ENCODE results near the gene CBFA2T2. TPM values are rescaled to one million over a fixed set of nuclear protein-coding genes. Genes with fewer than 3 reads are reported as not detected.
"Not testable (repeated sequence)": the region's sequence is repeated elsewhere in the genome, so short reads cannot be mapped to it uniquely, and the experiment has no call there.

CBFA2T2 gene
- total RNA-seq, 1 experiment from 2014 or later, result 16.3 TPM

DNA sequence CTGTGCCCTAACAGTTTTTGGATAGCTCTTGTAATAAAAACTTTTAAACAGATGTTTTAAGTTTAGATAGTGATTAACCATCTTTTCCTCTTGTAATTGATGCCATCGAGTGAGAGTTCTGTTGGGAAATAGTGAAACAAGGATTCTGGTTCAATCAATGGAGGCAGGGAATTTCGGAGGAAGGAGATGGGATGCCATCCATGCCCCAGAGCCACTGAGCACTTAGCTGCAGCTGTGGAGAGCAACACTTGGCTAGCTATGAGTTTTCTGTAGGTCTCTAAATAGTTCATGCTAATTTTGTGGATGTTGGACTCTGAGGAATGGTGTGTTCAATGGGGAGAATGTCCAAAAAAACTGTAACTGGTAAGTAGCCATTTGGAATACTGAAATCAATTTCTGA, 16.7 kb downstream of the CBFA2T2 start:
- Histone ChIP-seq H3K27ac (ENCODE audit: low read length) (no peak overlapping the region), H3K27me3 (ENCODE audit: control insufficient read depth, insufficient read depth, low read length) (no peaks in the 10 kb centered on the region), H3K9me3 (ENCODE audit: control insufficient read depth, insufficient read depth, low read depth, low read length) (no peaks in the 10 kb centered on the region), H3K4me3 (ENCODE audit: low read depth in 2 of 2, low read length in 2 of 2) (no peak overlapping the region), H3K4me1 (ENCODE audit: control insufficient read depth, insufficient read depth, low read length) (no peaks in the 10 kb centered on the region), H3K36me3 (ENCODE audit: control insufficient read depth, insufficient read depth, low read length) (no peaks in the 10 kb centered on the region)
- in situ Hi-C loops (cut with HindIII; ENCODE audit: low pct_unique_long_range_greater_than_20kb, low sequenced_read_pairs) (no loop called here), intact Hi-C loops (cut with micrococcal nuclease; ENCODE audit: unreplicated experiment) (no loop called here)
- TSS peak; percentile 21 for BruUV-seq (replicated peaks)
- ChIA-PET POLR2A (no interaction called here), CTCF (no interaction called here)
- TF ChIP-seq SIN3A (IDR thresholded peaks at IDR 0.05; ENCODE audit: borderline replicate concordance, insufficient read depth, low read depth, low read length), result no peak
- TF ChIP-seq TCF7L2 (IDR thresholded peaks at IDR 0.05; ENCODE audit: low read depth, low read length), result no peak
- TF ChIP-seq, protein P1, sequence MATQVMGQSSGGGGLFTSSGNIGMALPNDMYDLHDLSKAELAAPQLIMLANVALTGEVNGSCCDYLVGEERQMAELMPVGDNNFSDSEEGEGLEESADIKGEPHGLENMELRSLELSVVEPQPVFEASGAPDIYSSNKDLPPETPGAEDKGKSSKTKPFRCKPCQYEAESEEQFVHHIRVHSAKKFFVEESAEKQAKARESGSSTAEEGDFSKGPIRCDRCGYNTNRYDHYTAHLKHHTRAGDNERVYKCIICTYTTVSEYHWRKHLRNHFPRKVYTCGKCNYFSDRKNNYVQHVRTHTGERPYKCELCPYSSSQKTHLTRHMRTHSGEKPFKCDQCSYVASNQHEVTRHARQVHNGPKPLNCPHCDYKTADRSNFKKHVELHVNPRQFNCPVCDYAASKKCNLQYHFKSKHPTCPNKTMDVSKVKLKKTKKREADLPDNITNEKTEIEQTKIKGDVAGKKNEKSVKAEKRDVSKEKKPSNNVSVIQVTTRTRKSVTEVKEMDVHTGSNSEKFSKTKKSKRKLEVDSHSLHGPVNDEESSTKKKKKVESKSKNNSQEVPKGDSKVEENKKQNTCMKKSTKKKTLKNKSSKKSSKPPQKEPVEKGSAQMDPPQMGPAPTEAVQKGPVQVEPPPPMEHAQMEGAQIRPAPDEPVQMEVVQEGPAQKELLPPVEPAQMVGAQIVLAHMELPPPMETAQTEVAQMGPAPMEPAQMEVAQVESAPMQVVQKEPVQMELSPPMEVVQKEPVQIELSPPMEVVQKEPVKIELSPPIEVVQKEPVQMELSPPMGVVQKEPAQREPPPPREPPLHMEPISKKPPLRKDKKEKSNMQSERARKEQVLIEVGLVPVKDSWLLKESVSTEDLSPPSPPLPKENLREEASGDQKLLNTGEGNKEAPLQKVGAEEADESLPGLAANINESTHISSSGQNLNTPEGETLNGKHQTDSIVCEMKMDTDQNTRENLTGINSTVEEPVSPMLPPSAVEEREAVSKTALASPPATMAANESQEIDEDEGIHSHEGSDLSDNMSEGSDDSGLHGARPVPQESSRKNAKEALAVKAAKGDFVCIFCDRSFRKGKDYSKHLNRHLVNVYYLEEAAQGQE (IDR thresholded peaks at IDR 0.05; ENCODE audit: insufficient read depth in 1 of 2, low read depth in 2 of 2, low read length in 1 of 2), result no peak
- TF ChIP-seq POLR2AphosphoS5 (IDR thresholded peaks at IDR 0.05; ENCODE audit: low read depth, low read length), result no peak
- TF ChIP-seq, protein P2, sequence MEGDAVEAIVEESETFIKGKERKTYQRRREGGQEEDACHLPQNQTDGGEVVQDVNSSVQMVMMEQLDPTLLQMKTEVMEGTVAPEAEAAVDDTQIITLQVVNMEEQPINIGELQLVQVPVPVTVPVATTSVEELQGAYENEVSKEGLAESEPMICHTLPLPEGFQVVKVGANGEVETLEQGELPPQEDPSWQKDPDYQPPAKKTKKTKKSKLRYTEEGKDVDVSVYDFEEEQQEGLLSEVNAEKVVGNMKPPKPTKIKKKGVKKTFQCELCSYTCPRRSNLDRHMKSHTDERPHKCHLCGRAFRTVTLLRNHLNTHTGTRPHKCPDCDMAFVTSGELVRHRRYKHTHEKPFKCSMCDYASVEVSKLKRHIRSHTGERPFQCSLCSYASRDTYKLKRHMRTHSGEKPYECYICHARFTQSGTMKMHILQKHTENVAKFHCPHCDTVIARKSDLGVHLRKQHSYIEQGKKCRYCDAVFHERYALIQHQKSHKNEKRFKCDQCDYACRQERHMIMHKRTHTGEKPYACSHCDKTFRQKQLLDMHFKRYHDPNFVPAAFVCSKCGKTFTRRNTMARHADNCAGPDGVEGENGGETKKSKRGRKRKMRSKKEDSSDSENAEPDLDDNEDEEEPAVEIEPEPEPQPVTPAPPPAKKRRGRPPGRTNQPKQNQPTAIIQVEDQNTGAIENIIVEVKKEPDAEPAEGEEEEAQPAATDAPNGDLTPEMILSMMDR (IDR thresholded peaks at IDR 0.05), result no peak
- ATAC-seq (no peak), DNase-seq (ENCODE audit: low read depth, low spot score) (no peak)

- BruUV-seq (replicated peaks), result no TSS peak
- Histone ChIP-seq H3K27me3 (ENCODE audit: control insufficient read depth, insufficient read depth, low read length) (no peaks in the 10 kb centered on the region), H3K4me3 (ENCODE audit: low read depth in 2 of 2, low read length in 2 of 2) (no peak overlapping the region), H3K27ac (ENCODE audit: low read length) (no peak overlapping the region), H3K4me1 (ENCODE audit: control insufficient read depth, insufficient read depth, low read length) (no peaks in the 10 kb centered on the region), H3K9me3 (ENCODE audit: control insufficient read depth, insufficient read depth, low read depth, low read length) (no peaks in the 10 kb centered on the region), H3K36me3 (ENCODE audit: control insufficient read depth, insufficient read depth, low read length) (no peaks in the 10 kb centered on the region)
- ChIA-PET CTCF (no interaction called here), POLR2A (no interaction called here)
- TF ChIP-seq POLR2AphosphoS5 (IDR thresholded peaks at IDR 0.05; ENCODE audit: low read depth, low read length) (no peak), TCF7L2 (IDR thresholded peaks at IDR 0.05; ENCODE audit: low read depth, low read length) (no peak), SIN3A (IDR thresholded peaks at IDR 0.05; ENCODE audit: borderline replicate concordance, insufficient read depth, low read depth, low read length) (no peak)
- TF ChIP-seq, protein P2 (IDR thresholded peaks at IDR 0.05), result no peak
- TF ChIP-seq, protein P1 (IDR thresholded peaks at IDR 0.05; ENCODE audit: insufficient read depth in 1 of 2, low read depth in 2 of 2, low read length in 1 of 2), result no peak
- ATAC-seq, result no peak
- intact Hi-C loops (cut with micrococcal nuclease; ENCODE audit: unreplicated experiment) (no loop called here), in situ Hi-C loops (cut with HindIII; ENCODE audit: low pct_unique_long_range_greater_than_20kb, low sequenced_read_pairs) (no loop called here)
- no peak for DNase-seq (ENCODE audit: low read depth, low spot score)
Measured at GRCh38 chr20:33507461-33507860, 17.6 kb downstream of the CBFA2T2 start.

DNA sequence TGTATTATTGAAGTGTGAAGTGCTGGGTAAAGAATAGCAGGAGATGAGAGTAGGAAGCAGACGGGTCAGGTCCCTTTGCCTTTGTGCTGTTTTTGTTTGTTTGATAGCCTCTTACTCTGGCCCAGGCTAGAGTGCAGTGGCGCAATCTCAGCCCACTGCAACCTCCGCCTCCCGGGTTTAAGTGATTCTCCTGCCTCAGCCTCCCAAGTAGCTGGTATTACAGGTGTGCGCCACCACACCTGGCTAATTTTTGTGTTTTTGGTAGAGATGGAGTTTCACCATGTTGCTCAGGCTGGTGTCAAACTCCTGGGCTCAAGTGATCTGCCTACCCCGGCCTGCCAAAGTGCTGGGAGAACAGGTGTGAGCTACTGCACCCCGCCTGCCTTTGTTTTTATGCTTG, 18.1 kb downstream of the CBFA2T2 start:
- H3K27me3 ChIP-seq (ENCODE audit: control insufficient read depth, insufficient read depth, low read length); H3K9me3 ChIP-seq (ENCODE audit: control insufficient read depth, insufficient read depth, low read depth, low read length); in situ Hi-C loops (cut with HindIII; ENCODE audit: low pct_unique_long_range_greater_than_20kb, low sequenced_read_pairs); H3K36me3 ChIP-seq (ENCODE audit: control insufficient read depth, insufficient read depth, low read length); H3K4me3 ChIP-seq (ENCODE audit: low read depth in 2 of 2, low read length in 2 of 2); CTCF ChIA-PET; ATAC-seq; H3K4me1 ChIP-seq (ENCODE audit: control insufficient read depth, insufficient read depth, low read length); POLR2A ChIA-PET; BruUV-seq (replicated peaks); H3K27ac ChIP-seq (ENCODE audit: low read length); DNase-seq (ENCODE audit: low read depth, low spot score); intact Hi-C loops (cut with micrococcal nuclease; ENCODE audit: unreplicated experiment): not testable (repeated sequence)

GRCh38 chr20:33509057-33509456, 19.2 kb downstream of the CBFA2T2 start:
- intact Hi-C loops (cut with micrococcal nuclease; ENCODE audit: unreplicated experiment); DNase-seq (ENCODE audit: low read depth, low spot score); H3K4me1 ChIP-seq (ENCODE audit: control insufficient read depth, insufficient read depth, low read length); H3K27me3 ChIP-seq (ENCODE audit: control insufficient read depth, insufficient read depth, low read length); H3K36me3 ChIP-seq (ENCODE audit: control insufficient read depth, insufficient read depth, low read length); BruUV-seq (replicated peaks); in situ Hi-C loops (cut with HindIII; ENCODE audit: low pct_unique_long_range_greater_than_20kb, low sequenced_read_pairs); CTCF ChIA-PET; ATAC-seq; H3K4me3 ChIP-seq (ENCODE audit: low read depth in 2 of 2, low read length in 2 of 2); H3K27ac ChIP-seq (ENCODE audit: low read length); POLR2A ChIA-PET; H3K9me3 ChIP-seq (ENCODE audit: control insufficient read depth, insufficient read depth, low read depth, low read length): not testable (repeated sequence)

Measured in Panc1 (cell line).